ENCODE results near the gene ATXN3. TPM values are rescaled to one million over a fixed set of nuclear protein-coding genes. Genes with fewer than 3 reads are reported as not detected.

ATXN3 gene
- total and polyA plus RNA-seq, 2 of the 13 experiments (the other 11 are each of a cell fraction or from before 2014, with no cell fraction given) = 14.9 to 17.3 TPM

DNA sequence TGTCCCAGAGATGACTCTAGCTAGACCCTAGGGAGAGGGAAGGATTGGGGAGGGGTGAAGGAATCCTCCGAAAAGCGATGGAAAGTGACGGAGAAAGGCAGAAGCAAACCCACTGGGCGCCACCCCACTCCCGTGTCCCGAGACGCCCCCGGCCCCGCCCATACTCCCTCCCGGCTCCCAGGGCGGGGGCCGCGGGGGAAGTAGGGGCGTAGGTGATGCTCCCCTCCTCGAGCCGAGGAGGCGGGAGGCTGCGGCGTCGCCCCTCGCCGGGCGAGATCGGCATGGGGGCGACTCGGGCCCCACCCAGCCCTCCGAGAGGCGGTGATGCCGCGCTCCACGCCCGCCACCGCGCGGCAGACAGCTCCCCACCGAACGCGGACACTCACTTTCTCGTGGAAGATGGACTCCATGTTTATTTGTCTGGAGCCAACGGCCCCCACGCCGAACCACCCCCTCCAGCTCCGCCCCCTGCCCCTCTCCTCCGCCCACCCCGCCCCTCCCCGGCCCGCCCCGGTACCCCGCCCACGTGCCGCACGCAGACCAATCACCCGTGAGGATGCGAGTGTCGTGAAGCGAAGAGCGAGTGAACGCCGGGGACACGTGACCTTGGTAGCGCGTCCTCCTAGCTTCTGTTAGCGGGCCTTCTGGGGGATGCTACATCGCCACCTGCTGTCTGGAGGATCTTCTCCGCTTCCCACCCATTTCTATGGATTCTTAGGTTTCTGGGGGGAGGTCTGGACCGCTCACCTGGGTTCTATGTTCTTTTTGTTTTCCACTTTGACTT is at the start of gene ATXN3 (continued):
- TF ChIP-seq ZNF280B (CRISPR knock-in tag; IDR thresholded peaks at IDR 0.05; ENCODE audit: borderline replicate concordance) (no peak), ZNF777 (CRISPR knock-in tag; IDR thresholded peaks at IDR 0.05) (peak; percentile 43; the same call in 1 of the 2 replicates), ZNF362 (CRISPR knock-in tag; IDR thresholded peaks at IDR 0.05; ENCODE audit: borderline replicate concordance) (no peak), MAFG (CRISPR knock-in tag; IDR thresholded peaks at IDR 0.05) (no peak), MTA1 (CRISPR knock-in tag; IDR thresholded peaks at IDR 0.05; ENCODE audit: borderline replicate concordance) (no peak), TFDP2 (CRISPR knock-in tag; IDR thresholded peaks at IDR 0.05) (0 out of 2 replicates have a peak, but pooled peaks have one; percentile 33), CEBPB (IDR thresholded peaks at IDR 0.05; ENCODE audit: borderline replicate concordance, low read depth, low read length) (no peak), ZNF615 (CRISPR knock-in tag; IDR thresholded peaks at IDR 0.05; ENCODE audit: borderline replicate concordance) (no peak), NBN (conservative IDR thresholded peaks at IDR 0.05) (no peak), HOXA7 (CRISPR knock-in tag; IDR thresholded peaks at IDR 0.05) (no peak), KDM6A (CRISPR knock-in tag; IDR thresholded peaks at IDR 0.05; ENCODE audit: low read depth) (no peak), SMARCE1 (IDR thresholded peaks at IDR 0.05; ENCODE audit: borderline replicate concordance) (no peak)
- TF ChIP-seq, protein P1, sequence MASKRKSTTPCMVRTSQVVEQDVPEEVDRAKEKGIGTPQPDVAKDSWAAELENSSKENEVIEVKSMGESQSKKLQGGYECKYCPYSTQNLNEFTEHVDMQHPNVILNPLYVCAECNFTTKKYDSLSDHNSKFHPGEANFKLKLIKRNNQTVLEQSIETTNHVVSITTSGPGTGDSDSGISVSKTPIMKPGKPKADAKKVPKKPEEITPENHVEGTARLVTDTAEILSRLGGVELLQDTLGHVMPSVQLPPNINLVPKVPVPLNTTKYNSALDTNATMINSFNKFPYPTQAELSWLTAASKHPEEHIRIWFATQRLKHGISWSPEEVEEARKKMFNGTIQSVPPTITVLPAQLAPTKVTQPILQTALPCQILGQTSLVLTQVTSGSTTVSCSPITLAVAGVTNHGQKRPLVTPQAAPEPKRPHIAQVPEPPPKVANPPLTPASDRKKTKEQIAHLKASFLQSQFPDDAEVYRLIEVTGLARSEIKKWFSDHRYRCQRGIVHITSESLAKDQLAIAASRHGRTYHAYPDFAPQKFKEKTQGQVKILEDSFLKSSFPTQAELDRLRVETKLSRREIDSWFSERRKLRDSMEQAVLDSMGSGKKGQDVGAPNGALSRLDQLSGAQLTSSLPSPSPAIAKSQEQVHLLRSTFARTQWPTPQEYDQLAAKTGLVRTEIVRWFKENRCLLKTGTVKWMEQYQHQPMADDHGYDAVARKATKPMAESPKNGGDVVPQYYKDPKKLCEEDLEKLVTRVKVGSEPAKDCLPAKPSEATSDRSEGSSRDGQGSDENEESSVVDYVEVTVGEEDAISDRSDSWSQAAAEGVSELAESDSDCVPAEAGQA (IDR thresholded peaks at IDR 0.05; ENCODE audit: low read depth) = no peak
- TF ChIP-seq, protein P1 (CRISPR knock-in tag; IDR thresholded peaks at IDR 0.05; ENCODE audit: borderline replicate concordance) = no peak
- TF ChIP-seq, protein P2, sequence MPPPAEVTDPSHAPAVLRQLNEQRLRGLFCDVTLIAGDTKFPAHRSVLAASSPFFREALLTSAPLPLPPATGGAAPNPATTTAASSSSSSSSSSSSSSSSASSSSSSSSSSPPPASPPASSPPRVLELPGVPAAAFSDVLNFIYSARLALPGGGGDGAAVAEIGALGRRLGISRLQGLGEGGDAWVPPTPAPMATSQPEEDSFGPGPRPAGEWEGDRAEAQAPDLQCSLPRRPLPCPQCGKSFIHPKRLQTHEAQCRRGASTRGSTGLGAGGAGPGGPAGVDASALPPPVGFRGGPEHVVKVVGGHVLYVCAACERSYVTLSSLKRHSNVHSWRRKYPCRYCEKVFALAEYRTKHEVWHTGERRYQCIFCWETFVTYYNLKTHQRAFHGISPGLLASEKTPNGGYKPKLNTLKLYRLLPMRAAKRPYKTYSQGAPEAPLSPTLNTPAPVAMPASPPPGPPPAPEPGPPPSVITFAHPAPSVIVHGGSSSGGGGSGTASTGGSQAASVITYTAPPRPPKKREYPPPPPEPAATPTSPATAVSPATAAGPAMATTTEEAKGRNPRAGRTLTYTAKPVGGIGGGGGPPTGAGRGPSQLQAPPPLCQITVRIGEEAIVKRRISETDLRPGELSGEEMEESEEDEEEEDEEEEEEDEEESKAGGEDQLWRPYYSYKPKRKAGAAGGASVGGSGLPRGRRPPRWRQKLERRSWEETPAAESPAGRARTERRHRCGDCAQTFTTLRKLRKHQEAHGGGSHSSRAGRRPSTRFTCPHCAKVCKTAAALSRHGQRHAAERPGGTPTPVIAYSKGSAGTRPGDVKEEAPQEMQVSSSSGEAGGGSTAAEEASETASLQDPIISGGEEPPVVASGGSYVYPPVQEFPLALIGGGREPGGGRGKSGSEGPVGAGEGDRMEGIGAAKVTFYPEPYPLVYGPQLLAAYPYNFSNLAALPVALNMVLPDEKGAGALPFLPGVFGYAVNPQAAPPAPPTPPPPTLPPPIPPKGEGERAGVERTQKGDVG (CRISPR knock-in tag; IDR thresholded peaks at IDR 0.05; ENCODE audit: borderline replicate concordance) = no peak

Data from HepG2 (cell line).